Measurements from ENCODE around the gene ANO5. TPM values are rescaled to one million over a fixed set of nuclear protein-coding genes. Genes with fewer than 3 reads are reported as not detected.
A peak's percentile ranks its signal among the peaks of the same experiment; 100 is the strongest.

The ANO5 gene, protein sequence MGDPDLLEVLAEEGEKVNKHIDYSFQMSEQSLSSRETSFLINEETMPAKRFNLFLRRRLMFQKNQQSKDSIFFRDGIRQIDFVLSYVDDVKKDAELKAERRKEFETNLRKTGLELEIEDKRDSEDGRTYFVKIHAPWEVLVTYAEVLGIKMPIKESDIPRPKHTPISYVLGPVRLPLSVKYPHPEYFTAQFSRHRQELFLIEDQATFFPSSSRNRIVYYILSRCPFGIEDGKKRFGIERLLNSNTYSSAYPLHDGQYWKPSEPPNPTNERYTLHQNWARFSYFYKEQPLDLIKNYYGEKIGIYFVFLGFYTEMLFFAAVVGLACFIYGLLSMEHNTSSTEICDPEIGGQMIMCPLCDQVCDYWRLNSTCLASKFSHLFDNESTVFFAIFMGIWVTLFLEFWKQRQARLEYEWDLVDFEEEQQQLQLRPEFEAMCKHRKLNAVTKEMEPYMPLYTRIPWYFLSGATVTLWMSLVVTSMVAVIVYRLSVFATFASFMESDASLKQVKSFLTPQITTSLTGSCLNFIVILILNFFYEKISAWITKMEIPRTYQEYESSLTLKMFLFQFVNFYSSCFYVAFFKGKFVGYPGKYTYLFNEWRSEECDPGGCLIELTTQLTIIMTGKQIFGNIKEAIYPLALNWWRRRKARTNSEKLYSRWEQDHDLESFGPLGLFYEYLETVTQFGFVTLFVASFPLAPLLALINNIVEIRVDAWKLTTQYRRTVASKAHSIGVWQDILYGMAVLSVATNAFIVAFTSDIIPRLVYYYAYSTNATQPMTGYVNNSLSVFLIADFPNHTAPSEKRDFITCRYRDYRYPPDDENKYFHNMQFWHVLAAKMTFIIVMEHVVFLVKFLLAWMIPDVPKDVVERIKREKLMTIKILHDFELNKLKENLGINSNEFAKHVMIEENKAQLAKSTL
- under 1 TPM in 1 of 2 experiments, not detected in 1; 0.09 TPM for total RNA-seq
- polyA plus RNA-seq, result not detected

DNA sequence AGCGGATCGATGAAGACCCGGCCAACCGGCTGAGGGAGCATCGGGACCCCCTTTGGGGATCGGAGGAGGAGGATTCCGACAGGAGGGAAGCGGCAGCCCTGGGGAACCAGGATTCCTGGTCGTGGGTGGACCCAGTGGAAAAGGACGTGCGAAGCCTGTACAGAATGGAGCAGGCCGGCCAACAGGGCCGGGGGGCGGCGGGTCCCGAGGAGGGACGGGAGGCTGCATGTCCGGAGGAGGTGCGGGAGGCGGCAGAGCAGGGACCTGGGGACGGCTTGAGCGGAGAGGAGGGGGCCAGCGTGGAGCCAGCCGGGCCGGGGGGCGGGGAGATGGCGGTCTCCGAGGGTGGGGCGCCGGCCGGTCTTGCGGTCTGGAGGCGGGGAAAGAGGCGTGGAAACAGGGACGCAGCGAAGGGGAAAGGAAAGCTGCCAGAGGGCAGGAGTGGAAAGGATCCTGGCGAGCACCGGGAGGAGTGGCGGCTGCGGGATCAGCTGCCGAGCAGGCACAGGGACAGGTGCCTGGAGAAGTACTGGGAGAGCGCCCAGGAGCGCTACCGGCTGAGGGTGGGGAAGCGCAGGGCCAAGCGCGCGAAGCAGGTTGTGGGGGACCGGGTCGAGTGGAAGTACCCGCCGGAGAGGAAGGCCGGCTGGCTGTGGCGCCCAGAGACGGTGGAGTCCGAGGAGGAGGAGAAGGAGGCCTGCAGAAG is at the start of gene ANO5:
ANO5 (plus strand) TSS at position 444 of the 706 bp plus-strand sequence. CDS start 408 bp downstream, outside the sequence.
- peak within 1 kb of the TSS in 6 of 8 donors; percentile 18 to 62 (median 42) for H3K4me3 Mint-ChIP-seq
- ChIA-PET POLR2A (ENCODE audit: partially characterized antibody) (no interaction called here), CTCF (ENCODE audit: partially characterized antibody) (no interaction called here)
- H3K36me3 Mint-ChIP-seq, result no peaks in the 10 kb centered on the region
- Histone ChIP-seq H3K27ac (ENCODE audit: low read depth, low read length) (no peak within 1 kb of the TSS), H3K36me3 (ENCODE audit: insufficient read depth, low read length) (no peaks in the 10 kb centered on the region), H3K27me3 (ENCODE audit: insufficient read depth, low read length) (no peaks in the 10 kb centered on the region), H3K9me3 (ENCODE audit: control insufficient read depth in 1 of 2, low read length in 2 of 2) (no peaks in the 10 kb centered on the region), H3K4me3 (ENCODE audit: low read length in 2 of 2) (no peak within 1 kb of the TSS), H3K4me1 (ENCODE audit: insufficient read depth, low read length) (no peaks in the 10 kb centered on the region)
- H3K9me3 Mint-ChIP-seq, result peaks cover 0 to 8% (median 2%) of the 10 kb centered on the region in 8 donors
- peaks cover 0 to 8% (median 3%) of the 10 kb centered on the region in 4 donors for H3K4me1 Mint-ChIP-seq
- intact Hi-C loops (cut with micrococcal nuclease), result no loop called here
- no peak within 1 kb of the TSS for H3K27ac Mint-ChIP-seq
- DNase-seq, result peak in 1 of 5 donors; percentile 35
- H3K27me3 Mint-ChIP-seq, result peaks cover 12 to 15% of the 10 kb centered on the region in 2 donors

DNA sequence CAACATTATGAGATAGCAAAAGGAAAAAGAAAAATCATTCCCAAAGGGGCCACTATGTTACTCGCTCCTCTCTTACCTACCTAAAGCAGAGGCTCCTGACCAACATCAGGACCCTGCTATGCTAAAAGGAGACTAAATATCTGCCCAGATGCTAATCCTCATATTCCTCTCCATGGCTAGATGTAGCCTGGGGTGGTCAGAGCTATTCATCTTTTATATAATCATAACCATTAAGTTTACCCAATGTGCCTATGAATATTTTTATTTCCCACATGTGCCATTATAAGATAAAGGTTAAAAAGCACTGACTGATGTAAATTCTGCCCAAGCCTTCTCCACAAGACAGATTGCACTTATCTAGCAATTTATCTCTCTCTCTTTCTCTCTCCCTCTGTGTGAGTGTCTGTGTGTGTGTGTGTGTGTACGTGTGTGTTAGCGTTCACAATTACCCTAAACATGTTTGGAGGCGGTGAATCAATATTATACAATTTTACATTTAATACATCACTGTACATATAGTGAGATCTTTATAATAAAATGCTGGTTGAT is 41.2 kb upstream of the ANO5 start:
- ChIA-PET CTCF (ENCODE audit: partially characterized antibody) (no interaction called here), POLR2A (ENCODE audit: partially characterized antibody) (no interaction called here)

DNA sequence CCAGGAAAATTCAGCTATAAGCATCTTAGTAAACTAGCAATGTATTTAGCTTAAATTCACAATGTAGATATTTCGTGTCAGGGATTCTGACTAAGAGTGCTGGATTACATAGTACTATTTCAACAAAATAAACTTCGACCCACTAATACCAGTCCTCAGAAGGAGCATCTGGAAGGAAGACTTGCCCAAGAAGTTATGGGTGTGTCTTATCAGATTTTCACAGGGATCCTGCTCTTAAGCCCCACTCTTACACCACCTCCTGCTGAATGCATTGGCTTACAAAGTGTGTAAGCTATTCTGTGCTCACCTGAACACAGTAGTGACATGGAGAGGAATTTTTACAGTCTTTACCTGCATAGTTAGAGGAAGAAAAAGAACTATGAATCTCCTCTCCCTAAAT is 35.4 kb upstream of the ANO5 start:
- Histone ChIP-seq H3K27me3 (ENCODE audit: insufficient read depth, low read length) (no peaks in the 10 kb centered on the region), H3K4me1 (ENCODE audit: insufficient read depth, low read length) (no peaks in the 10 kb centered on the region), H3K27ac (ENCODE audit: low read depth, low read length) (no peak overlapping the region), H3K9me3 (ENCODE audit: control insufficient read depth in 1 of 2, low read length in 2 of 2) (no peaks in the 10 kb centered on the region), H3K36me3 (ENCODE audit: insufficient read depth, low read length) (no peaks in the 10 kb centered on the region), H3K4me3 (ENCODE audit: low read length in 2 of 2) (no peak overlapping the region)
- intact Hi-C loops (cut with micrococcal nuclease), result no loop called here
- no peaks in the 10 kb centered on the region for H3K27me3 Mint-ChIP-seq
- no peak overlapping the region for H3K27ac Mint-ChIP-seq
- no peaks in the 10 kb centered on the region for H3K4me1 Mint-ChIP-seq
- no peak for DNase-seq
- no peak overlapping the region for H3K4me3 Mint-ChIP-seq
- ChIA-PET CTCF (ENCODE audit: partially characterized antibody) (interaction anchor here (0.5 kb wide), 1 partner anchor 285 kb away, joined by 3 read pairs; no protein-coding TSS in a partner anchor), POLR2A (ENCODE audit: partially characterized antibody) (no interaction called here)
- H3K36me3 Mint-ChIP-seq, result no peaks in the 10 kb centered on the region
- peaks cover 0 to 4% (median 0%) of the 10 kb centered on the region in 8 donors for H3K9me3 Mint-ChIP-seq

More for the DNA sequence above, 41.2 kb upstream of the ANO5 start:
- no peaks in the 10 kb centered on the region for H3K9me3 ChIP-seq (ENCODE audit: control insufficient read depth in 1 of 2, low read length in 2 of 2)
- no peaks in the 10 kb centered on the region for H3K36me3 ChIP-seq (ENCODE audit: insufficient read depth, low read length)
- H3K4me1 Mint-ChIP-seq, result no peaks in the 10 kb centered on the region
- H3K27me3 Mint-ChIP-seq, result no peaks in the 10 kb centered on the region
- no peaks in the 10 kb centered on the region for H3K27me3 ChIP-seq (ENCODE audit: insufficient read depth, low read length)
- intact Hi-C loops (cut with micrococcal nuclease), result no loop called here
- no peak overlapping the region for H3K27ac Mint-ChIP-seq
- no peaks in the 10 kb centered on the region for H3K36me3 Mint-ChIP-seq
- no peak overlapping the region for H3K4me3 Mint-ChIP-seq
- H3K9me3 Mint-ChIP-seq, result peaks cover 0 to 9% (median 0%) of the 10 kb centered on the region in 8 donors
- no peak overlapping the region for H3K4me3 ChIP-seq (ENCODE audit: low read length in 2 of 2)
- no peaks in the 10 kb centered on the region for H3K4me1 ChIP-seq (ENCODE audit: insufficient read depth, low read length)
- DNase-seq, result no peak
- H3K27ac ChIP-seq (ENCODE audit: low read depth, low read length), result no peak overlapping the region

DNA sequence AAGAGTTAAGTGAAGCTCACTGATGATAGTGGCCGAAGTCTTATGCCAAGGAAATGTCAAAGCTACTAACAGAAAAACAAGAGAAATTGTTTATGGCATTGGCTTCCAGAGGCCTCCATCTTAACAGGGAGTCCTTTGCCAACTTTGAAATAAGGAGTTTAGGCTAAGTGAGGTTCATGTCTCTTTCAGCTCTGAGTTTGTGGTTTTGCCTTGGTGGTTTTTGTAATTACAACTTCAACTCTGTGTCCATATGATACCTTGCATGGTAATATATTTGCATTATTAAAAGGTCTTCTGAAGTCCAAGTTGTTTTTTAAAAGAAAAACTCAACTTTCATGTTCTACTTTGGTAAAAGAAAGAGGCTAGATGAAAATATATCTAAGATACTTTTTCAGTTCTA is 31.4 kb upstream of the ANO5 start:
- no peak for DNase-seq
- Histone ChIP-seq H3K9me3 (ENCODE audit: control insufficient read depth in 1 of 2, low read length in 2 of 2) (no peaks in the 10 kb centered on the region), H3K4me1 (ENCODE audit: insufficient read depth, low read length) (no peaks in the 10 kb centered on the region), H3K36me3 (ENCODE audit: insufficient read depth, low read length) (no peaks in the 10 kb centered on the region), H3K27me3 (ENCODE audit: insufficient read depth, low read length) (no peaks in the 10 kb centered on the region), H3K27ac (ENCODE audit: low read depth, low read length) (no peak overlapping the region), H3K4me3 (ENCODE audit: low read length in 2 of 2) (no peak overlapping the region)
- H3K27me3 Mint-ChIP-seq, result no peaks in the 10 kb centered on the region
- ChIA-PET POLR2A (ENCODE audit: partially characterized antibody) (no interaction called here), CTCF (ENCODE audit: partially characterized antibody) (no interaction called here)
- intact Hi-C loops (cut with micrococcal nuclease), result no loop called here
- no peak overlapping the region for H3K4me3 Mint-ChIP-seq
- peaks cover 0 to 4% (median 0%) of the 10 kb centered on the region in 8 donors for H3K9me3 Mint-ChIP-seq
- no peaks in the 10 kb centered on the region for H3K4me1 Mint-ChIP-seq
- H3K27ac Mint-ChIP-seq, result no peak overlapping the region
- no peaks in the 10 kb centered on the region for H3K36me3 Mint-ChIP-seq

DNA sequence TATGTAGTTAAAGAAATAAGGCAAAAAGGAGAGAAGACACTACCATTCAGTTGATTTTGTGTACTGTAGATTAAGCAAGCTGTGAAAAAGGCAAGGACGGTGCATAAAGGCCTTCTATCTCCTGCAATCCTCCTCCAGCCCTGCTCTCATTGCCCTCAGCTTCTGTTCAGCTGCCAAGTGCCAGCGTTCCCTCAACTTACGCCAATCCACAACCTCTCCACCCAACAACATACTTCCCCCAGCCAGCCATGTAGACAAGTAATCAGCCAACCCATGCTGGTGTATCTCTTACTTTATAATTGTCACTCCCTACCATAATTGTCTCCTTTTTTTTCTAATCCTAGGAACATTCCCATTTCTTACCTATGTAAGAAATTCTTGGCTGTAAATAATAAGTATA is 30.1 kb upstream of the ANO5 start:
- POLR2A ChIA-PET (ENCODE audit: partially characterized antibody), result no interaction called here
- no peaks in the 10 kb centered on the region for H3K36me3 Mint-ChIP-seq

DNA sequence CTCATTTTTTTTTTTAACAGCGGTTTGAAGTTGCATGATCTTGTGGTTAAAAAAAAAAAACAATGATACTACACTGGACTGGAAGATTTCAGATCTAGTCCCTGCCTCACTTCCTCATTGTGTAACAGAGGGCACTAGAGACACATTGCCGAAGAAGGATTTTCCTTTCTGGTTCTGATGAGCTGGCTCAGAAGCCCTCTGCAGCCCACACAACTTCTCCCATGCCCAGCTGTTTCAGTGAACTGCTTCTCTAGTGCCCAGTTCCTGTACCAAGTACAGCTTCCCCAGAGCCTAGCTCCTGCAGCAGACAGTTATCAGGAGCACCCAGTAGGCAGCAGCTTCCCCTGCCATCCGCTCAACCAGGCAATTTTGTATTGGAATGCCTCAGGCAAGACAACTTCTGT is 29.5 kb upstream of the ANO5 start:
- DNase-seq, result no peak
- no peaks in the 10 kb centered on the region for H3K27me3 Mint-ChIP-seq
- Histone ChIP-seq H3K36me3 (ENCODE audit: insufficient read depth, low read length) (no peaks in the 10 kb centered on the region), H3K9me3 (ENCODE audit: control insufficient read depth in 1 of 2, low read length in 2 of 2) (no peaks in the 10 kb centered on the region), H3K4me3 (ENCODE audit: low read length in 2 of 2) (no peak overlapping the region), H3K4me1 (ENCODE audit: insufficient read depth, low read length) (no peaks in the 10 kb centered on the region), H3K27ac (ENCODE audit: low read depth, low read length) (no peak overlapping the region), H3K27me3 (ENCODE audit: insufficient read depth, low read length) (no peaks in the 10 kb centered on the region)
- no peaks in the 10 kb centered on the region for H3K4me1 Mint-ChIP-seq
- POLR2A ChIA-PET (ENCODE audit: partially characterized antibody), result no interaction called here
- intact Hi-C loops (cut with micrococcal nuclease), result no loop called here
- no peak overlapping the region for H3K27ac Mint-ChIP-seq
- peaks cover 0 to 4% (median 0%) of the 10 kb centered on the region in 8 donors for H3K9me3 Mint-ChIP-seq
- no peaks in the 10 kb centered on the region for H3K36me3 Mint-ChIP-seq
- H3K4me3 Mint-ChIP-seq, result no peak overlapping the region
- CTCF ChIA-PET (ENCODE audit: partially characterized antibody), result no interaction called here

More for the DNA sequence above, 30.1 kb upstream of the ANO5 start:
- H3K27me3 Mint-ChIP-seq, result no peaks in the 10 kb centered on the region
- DNase-seq, result no peak
- Histone ChIP-seq H3K4me1 (ENCODE audit: insufficient read depth, low read length) (no peaks in the 10 kb centered on the region), H3K27ac (ENCODE audit: low read depth, low read length) (no peak overlapping the region), H3K27me3 (ENCODE audit: insufficient read depth, low read length) (no peaks in the 10 kb centered on the region), H3K9me3 (ENCODE audit: control insufficient read depth in 1 of 2, low read length in 2 of 2) (no peaks in the 10 kb centered on the region), H3K36me3 (ENCODE audit: insufficient read depth, low read length) (no peaks in the 10 kb centered on the region), H3K4me3 (ENCODE audit: low read length in 2 of 2) (no peak overlapping the region)
- H3K4me1 Mint-ChIP-seq, result no peaks in the 10 kb centered on the region
- no peak overlapping the region for H3K4me3 Mint-ChIP-seq
- peaks cover 0 to 4% (median 0%) of the 10 kb centered on the region in 8 donors for H3K9me3 Mint-ChIP-seq
- intact Hi-C loops (cut with micrococcal nuclease), result no loop called here
- no peak overlapping the region for H3K27ac Mint-ChIP-seq
- CTCF ChIA-PET (ENCODE audit: partially characterized antibody), result no interaction called here

Measured in CD4-positive, alpha-beta memory T cell (primary cell).